GM18505 (cell line): Measurements from ENCODE around the gene ST8SIA1.

Source experiments
- ATAC-seq: cut with Tn5 transposase; IDR thresholded peaks from one replicate; pipeline ENCODE4 v1.9.1; 2021; ENCODE audit not compliant: unreplicated experiment
- POLR2A ChIP-seq: IDR thresholded peaks from 4 replicates; pipeline ENCODE4 v1.6.1; 2011; ENCODE audit warnings: borderline replicate concordance; ENCODE audit not compliant: insufficient read depth, insufficient read length; ENCODE audit errors: extremely low read depth

The ST8SIA1 gene

DNA sequence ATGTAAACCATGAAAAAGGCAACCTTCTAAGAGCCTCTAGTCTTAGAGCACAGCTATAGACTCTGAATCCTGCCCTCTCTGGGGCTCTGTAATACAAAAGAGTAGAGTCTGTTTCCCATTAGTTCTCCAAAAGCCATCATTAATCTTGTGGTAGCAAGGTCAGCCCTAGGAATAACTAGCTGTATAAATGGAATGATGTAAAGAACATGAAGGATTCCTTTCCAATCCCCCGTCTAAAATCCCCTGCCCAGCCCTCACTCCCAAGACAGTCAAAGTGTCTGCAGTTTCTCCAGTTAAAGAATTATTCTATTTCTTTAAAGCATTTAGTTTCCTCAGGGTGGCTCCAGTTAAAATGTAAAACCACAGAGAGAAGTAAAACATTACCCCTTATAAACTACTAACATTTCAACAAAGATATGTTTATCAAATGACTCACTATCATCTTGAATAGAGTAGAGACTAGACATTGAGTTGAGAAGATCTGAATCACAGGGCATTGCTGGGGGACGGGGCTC is 104.2 kb downstream of the ST8SIA1 start:
- no peak for ATAC-seq
- no peak for TF ChIP-seq POLR2A

DNA sequence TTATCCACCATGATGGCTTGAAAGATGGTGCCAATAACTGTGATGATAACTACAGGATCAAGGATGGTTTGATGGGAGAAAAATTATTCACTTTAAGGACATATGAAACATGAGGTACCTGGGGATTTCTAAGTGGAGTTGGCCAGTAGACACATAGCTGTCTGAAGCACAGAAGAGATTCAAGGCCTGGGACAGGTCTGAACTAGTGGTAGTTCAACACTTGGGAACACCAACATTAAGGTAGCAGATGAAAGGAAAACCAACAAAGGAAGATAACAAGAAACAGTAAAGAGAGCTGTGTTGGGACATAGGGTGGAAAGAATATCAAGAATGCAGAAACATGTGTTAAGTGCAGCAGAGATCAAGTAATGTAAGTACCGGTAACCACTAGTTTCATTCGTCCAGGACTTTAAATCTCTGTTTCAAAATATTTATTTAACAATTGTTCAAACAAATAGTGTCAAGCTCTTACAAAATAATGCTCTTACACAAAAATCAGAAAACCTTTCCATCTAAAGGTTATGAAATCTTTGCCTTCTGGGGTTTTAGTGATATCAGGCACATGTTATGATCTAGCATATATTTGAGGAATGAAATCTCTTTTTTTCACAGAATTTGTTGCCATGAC is 104.7 kb downstream of the ST8SIA1 start:
- ATAC-seq: no peak
- TF ChIP-seq POLR2A: no peak

DNA sequence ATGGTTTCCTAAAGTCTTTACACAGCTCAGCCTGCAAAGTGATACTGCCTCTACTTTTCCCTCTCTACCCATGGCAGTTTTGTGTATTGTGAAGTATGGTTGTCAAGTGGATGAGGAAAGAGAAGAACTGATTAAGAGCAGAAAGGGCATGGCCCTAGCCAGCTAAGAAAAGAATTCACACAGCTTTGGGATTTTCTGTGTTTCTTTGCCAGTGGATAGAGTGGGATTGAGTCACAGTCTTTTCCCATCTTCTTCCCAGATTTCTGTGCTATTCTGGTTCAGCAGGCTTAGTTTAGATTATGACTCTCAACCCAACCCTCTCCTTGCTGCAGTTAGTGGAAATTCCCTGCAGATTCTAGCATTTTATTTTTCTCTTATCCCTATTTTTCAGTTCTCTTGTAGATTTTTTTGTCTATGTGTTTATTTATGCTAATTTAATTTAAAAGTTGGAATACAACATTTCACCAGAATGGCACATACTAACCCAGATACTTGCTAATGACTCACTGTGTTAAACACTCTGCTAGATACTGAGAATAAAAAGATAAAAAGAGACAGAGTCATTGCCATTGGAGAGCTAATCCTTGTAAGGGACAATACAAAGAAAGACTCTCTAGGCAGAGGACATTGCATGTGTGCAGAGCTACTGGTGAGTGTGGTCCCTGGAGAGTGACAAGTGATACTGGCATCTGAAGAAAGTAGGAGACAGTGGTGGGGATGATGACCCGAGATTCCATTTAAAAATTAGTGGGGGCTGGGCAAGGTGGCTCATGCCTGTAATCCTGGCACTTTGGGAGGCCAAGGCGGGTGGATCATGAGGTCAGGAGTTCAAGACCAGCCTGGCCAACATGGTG is 106.3 kb downstream of the ST8SIA1 start:
- no peak for ATAC-seq
- no peak for TF ChIP-seq POLR2A

DNA sequence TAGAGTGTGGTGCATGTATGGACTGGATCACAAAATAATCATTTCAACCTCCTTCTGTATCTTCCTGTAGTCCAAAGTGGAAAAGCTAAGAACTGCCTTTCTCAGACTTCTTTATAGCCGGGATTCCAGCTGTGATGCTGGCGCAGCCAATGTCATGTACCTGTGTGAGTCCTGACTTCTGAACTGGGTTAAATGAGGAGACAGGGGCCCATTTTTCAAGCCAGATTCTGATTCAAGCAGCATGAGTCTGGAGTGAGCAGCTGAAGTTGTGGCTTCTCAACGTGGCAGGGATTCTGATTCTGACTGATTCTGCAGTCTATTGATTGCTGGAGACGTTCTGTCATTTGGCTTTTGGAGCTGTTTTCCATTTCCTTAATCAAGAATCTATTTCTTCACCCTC is 111.2 kb downstream of the ST8SIA1 start:
- ATAC-seq: no peak
- TF ChIP-seq POLR2A: no peak

DNA sequence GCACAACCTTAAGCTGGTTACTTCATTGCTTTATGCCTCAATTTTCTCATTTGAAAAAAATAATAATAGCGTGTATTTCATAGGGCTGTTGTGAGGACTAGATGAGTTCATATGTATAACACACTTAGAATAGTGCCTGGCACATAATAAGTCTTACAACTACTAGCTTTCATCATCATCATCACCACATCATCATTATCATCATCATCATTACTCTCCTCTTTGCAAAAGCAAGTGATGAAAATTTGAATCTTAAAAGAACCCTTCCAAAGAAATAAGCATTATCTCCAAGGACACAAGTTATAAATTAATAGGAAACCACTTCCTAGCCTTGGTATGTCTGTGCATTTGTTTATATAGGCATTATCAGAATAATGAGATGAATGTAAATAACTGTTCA is 117.0 kb downstream of the ST8SIA1 start:
- TF ChIP-seq POLR2A: no peak
- no peak for ATAC-seq

DNA sequence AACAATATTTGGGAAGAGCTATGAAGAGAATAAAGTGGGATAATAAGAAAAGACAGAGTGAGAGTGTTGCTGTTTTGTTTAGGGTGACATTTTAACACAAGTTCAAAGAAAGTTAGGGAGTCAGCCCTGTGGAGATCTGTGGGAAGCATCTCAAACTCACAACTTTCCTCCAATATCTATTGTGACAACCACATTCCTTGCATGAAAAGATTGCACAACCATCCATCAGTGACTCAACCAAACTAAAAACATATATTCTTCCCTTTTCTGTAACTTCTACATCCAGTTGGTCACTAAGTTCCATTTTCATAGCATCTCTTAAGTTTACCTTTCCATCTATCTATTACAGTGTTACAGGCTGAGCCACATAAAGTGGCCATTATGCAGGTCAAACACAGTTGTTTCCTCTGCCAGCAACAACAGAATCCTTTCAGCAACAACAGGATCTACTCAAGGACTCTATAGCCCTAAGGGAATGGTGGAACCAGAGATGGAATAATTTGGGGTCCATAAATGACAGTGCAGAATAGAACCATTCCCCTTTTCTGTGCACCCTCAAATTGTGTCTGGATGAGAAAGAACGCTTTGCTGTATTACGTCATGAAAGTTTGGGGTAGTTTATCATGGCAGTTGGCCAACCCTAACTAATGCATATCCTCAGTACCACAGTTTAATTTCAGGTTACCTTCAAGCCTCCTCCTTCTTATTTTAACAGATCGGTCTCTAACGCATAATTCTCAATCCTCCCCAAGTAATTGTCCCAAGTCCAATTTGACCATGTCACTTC is 118.8 kb downstream of the ST8SIA1 start:
- no peak for ATAC-seq
- no peak for TF ChIP-seq POLR2A

DNA sequence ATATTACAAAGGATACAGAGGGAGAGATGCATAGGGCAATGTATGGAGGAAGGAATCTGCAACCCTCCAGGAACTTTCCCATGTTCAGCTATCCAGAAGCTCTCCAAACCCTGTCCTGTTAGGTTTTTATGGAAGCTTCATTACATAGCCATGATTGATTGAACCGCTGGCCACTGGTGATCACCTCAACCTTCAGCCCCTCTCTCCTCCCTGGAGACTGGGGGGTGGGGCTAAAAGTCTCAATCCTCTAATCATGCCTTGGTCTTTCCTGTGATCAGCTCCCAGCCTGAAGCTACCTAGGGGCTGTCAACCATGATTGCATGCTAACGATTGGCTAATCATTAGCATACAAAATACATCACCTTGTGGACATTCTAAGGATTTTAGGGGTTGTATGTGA is 123.4 kb downstream of the ST8SIA1 start:
- no peak for ATAC-seq
- TF ChIP-seq POLR2A: no peak

DNA sequence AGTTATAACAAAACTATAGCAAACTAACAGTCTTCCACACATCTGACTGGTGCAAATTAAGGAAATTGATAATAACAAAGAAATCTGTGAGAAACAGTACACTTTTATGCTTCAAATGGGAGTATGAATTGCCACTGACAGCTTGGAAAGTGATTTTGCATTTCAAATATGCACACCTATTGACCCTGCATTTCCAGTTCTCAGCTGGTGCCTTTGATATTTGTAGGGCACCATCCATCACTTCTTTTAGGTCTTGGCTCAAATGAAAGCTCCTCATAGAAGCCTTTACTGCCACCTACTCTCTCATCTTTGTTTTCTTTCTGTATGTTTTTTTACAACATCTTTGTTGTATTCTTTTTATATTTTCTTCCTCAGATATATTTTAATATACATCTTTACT is 125.1 kb downstream of the ST8SIA1 start:
- no peak for ATAC-seq
- TF ChIP-seq POLR2A: no peak

DNA sequence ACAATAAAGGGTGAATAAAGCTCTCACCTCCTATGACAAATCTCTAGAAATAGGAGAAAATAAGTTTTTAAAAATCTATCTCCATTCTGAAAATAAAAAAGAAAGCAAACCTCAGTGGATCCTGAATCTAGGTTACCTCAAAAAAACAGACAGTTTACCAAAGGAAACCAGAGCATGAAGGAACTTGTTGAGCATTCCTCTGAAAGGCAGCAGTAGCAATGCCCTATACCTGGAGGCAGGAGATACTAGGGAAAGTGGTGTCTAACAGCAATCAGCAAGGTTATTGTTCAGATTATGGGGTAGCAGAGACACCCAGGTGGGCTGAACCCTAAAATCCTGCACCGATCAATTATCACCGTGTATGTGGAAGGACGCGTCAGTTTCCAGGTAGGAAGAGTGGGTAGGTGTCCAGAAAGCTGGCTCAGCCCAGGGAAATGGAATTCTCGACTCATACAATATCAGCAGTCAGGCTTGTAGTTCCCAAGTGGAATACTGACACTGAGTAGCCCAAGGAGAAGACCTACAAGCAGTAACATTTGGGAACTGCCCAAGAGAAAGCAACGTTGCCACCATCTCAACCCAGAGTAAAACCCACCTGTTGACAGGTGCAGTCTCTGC is 128.3 kb downstream of the ST8SIA1 start:
- no peak for ATAC-seq
- no peak for TF ChIP-seq POLR2A

DNA sequence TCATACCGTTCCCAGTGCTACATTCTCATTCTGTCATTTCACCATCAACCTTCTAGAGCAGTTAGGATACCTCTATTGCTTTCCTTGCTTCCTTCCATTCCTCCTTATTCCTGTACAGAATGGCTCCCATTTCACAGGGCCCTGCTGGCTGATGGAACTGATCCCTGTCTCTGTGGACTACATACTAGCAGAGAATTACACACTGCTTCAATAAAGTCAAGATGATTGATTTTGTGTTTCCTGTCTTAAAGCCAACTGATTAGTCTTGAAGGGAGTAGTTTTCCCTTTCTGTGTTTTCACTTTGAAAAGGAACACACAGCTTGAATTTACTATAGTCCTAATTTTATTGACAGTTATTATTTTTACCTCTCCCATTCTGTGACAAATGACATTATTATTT is 130.1 kb downstream of the ST8SIA1 start:
- TF ChIP-seq POLR2A: no peak
- ATAC-seq: no peak

DNA sequence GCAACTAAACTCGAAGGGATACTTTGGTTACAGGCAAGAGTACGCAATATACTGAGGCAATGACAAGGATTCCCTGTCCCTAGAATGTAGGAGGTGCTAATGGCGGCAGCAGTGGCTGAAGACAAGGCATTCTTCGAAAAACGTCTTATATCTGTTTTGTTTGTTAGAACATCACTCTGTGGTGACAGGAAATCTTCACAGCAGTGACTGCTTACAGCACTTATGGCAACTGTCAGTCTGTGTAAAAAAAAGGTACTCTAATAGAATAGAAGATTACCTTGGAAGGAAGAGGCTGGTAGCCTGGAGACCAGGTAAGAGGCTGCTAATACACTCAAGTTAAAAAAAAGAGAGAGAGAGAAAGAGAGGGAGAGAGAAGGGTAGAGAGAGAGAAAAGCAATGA is 131.7 kb downstream of the ST8SIA1 start:
- no peak for ATAC-seq
- no peak for TF ChIP-seq POLR2A

DNA sequence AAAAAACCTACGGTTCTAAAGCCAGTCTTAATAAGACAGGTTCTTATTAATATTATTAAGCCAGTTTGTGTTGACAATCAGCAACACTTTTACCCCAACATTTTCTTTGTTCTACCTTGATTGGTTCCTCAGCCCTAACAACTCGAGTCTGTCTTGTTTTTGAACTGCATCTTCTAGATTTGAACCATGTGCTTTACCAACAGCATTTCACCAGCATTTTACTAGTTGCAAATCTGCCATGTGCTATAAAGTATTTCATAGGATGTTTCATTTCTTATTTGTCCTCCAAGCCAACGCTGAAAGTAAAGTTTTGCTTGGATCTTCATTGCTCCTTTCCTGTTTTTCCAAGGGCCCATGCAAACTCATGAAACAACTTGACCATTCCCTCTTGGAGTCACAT is 133.4 kb downstream of the ST8SIA1 start:
- no peak for TF ChIP-seq POLR2A
- no peak for ATAC-seq

DNA sequence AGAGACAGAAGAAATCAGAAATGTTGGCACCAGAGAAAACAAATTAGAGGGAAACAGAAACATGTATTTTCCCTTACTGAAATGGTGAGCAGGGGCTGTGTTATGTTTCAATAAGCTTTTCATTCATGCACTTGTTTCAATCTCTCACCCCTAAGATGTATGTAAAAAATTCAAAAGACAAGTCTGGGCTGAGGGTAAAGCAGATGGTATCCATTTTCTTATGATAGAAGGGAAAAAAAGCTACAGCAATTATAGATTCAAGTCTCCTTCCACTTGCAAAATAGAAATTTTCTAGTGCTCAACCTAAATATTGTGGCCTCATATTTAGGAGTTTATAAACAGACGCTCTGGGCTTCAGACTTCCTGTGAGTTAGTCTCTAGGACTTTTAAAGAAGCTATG is 138.3 kb downstream of the ST8SIA1 start:
- ATAC-seq: no peak
- TF ChIP-seq POLR2A: no peak
